WTC11 (cell line): ENCODE results near the gene SGCD.

Experiments used
- ERG ChIP-seq: fragments of 250-450 bp; sonication (Bioruptor Pico); IDR thresholded peaks from 2 replicates; pipeline ENCODE4 v1.8.0; 2021; ENCODE audit warnings: mild to moderate bottlenecking
- ETV6 ChIP-seq: sonication (generic); formaldehyde crosslinking; IDR thresholded peaks from 2 replicates; pipeline ENCODE4 v1.8.1; 2022; ENCODE audit warnings: mild to moderate bottlenecking, missing genetic modification reagents
- FOXP1 ChIP-seq: sonication (generic); formaldehyde crosslinking; IDR thresholded peaks from 2 replicates; pipeline ENCODE4 v1.8.0; 2022; ENCODE audit warnings: missing genetic modification reagents, mild to moderate bottlenecking, moderate library complexity, borderline replicate concordance
- KAT7 ChIP-seq: sonication (generic); formaldehyde crosslinking; IDR thresholded peaks from 2 replicates; pipeline ENCODE4 v1.8.1; 2023; ENCODE audit warnings: missing genetic modification reagents, mild to moderate bottlenecking, borderline replicate concordance
- NR2C2 ChIP-seq: sonication (generic); formaldehyde crosslinking; IDR thresholded peaks from 2 replicates; pipeline ENCODE4 v1.8.0; 2022; ENCODE audit warnings: mild to moderate bottlenecking, missing genetic modification reagents
- STAT6 ChIP-seq: sonication (generic); formaldehyde crosslinking; conservative IDR thresholded peaks from 2 replicates; pipeline ENCODE4 v1.8.1; 2023; ENCODE audit warnings: mild to moderate bottlenecking, low read depth, missing genetic modification reagents, moderate library complexity
- ZNF423 ChIP-seq: fragments of 250-450 bp; sonication (Bioruptor Pico); IDR thresholded peaks from 2 replicates; pipeline ENCODE4 v2.1.2; 2022; ENCODE audit warnings: mild to moderate bottlenecking, moderate library complexity
- TF ChIP-seq, protein P1 (sequence below): fragments of 200-600 bp; IDR thresholded peaks from 2 replicates; pipeline ENCODE4 v1.8.0; 2022; ENCODE audit warnings: antibody characterized with exemption
- TF ChIP-seq, protein P2 (sequence below): fragments of 250-450 bp; sonication (Bioruptor Pico); IDR thresholded peaks from 2 replicates; pipeline ENCODE4 v2.1.2; 2022; ENCODE audit warnings: mild to moderate bottlenecking, moderate library complexity

GRCh38 chr5:156387391-156387790, 60.4 kb downstream of the SGCD start:
- TF ChIP-seq, protein P1, sequence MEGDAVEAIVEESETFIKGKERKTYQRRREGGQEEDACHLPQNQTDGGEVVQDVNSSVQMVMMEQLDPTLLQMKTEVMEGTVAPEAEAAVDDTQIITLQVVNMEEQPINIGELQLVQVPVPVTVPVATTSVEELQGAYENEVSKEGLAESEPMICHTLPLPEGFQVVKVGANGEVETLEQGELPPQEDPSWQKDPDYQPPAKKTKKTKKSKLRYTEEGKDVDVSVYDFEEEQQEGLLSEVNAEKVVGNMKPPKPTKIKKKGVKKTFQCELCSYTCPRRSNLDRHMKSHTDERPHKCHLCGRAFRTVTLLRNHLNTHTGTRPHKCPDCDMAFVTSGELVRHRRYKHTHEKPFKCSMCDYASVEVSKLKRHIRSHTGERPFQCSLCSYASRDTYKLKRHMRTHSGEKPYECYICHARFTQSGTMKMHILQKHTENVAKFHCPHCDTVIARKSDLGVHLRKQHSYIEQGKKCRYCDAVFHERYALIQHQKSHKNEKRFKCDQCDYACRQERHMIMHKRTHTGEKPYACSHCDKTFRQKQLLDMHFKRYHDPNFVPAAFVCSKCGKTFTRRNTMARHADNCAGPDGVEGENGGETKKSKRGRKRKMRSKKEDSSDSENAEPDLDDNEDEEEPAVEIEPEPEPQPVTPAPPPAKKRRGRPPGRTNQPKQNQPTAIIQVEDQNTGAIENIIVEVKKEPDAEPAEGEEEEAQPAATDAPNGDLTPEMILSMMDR = no peak
- TF ChIP-seq, protein P2, sequence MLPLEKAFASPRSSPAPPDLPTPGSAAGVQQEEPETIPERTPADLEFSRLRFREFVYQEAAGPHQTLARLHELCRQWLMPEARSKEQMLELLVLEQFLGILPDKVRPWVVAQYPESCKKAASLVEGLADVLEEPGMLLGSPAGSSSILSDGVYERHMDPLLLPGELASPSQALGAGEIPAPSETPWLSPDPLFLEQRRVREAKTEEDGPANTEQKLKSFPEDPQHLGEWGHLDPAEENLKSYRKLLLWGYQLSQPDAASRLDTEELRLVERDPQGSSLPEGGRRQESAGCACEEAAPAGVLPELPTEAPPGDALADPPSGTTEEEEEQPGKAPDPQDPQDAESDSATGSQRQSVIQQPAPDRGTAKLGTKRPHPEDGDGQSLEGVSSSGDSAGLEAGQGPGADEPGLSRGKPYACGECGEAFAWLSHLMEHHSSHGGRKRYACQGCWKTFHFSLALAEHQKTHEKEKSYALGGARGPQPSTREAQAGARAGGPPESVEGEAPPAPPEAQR (CRISPR knock-in tag) = no peak
- TF ChIP-seq ERG (CRISPR knock-in tag) (no peak), FOXP1 (no peak), ETV6 (no peak), ZNF423 (no peak), STAT6 (no peak), NR2C2 (no peak), KAT7 (CRISPR knock-in tag) (no peak)
